T1000 (cell line): ENCODE data around the gene DNMT3L.
"Not testable (repeated sequence)": the region's sequence is repeated elsewhere in the genome, so short reads cannot be mapped to it uniquely, and the experiment has no call there.

Experiments used
- DNase-seq: peaks from one replicate; lab custom pipeline; 2025; ENCODE audit warnings: mixed read lengths; lab: John Stamatoyannopoulos, UW

DNMT3L gene

GRCh38 chr21:44295163-44295573 lies 33.5 kb upstream of the DNMT3L start:
- DNase-seq: no peak

DNA sequence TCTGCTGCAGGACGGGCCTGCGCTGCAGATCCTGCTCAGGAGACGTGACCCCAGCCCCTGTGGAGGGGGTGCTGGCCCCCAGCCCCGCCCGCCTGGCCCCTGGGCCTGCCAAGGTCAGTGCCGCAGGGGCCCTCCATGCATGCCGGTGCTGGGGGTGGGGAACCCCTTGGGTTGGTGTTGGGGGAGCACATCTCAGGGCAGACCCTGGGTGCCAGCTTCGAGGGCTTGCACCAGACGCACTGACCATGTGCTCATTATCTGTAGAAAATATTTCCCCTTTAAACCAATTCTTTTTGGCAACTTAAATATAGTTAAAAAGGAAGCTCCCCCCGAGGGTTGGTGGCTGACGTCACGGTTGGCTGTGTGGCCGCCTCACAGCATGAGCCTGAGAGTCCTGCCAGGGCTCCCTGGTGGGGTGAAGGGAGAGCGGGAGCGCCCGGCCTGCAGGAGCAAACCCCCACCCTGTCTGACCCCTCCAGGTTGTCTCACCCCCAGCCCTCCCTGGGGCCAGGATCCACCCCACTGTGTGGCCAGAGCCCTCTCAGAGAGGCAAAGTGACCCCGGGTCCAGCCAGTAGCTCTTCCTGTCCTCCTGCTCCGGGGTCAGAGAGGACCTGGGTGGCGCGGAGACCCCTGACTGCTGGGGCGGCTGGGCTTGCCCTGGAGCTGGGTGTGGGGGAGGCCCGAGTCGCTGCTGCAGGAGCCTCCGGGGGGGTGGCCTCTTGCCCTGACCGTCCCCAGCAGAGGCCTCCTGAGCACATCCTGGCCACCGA lies 32.9 kb upstream of the DNMT3L start:
- DNase-seq: no peak

GRCh38 chr21:44293551-44294231 lies 32.0 kb upstream of the DNMT3L start:
- DNase-seq: no peak

GRCh38 chr21:44292812-44293195 lies 31.1 kb upstream of the DNMT3L start:
- no peak for DNase-seq

GRCh38 chr21:44291936-44292811 lies 30.5 kb upstream of the DNMT3L start:
- DNase-seq: no peak

DNA sequence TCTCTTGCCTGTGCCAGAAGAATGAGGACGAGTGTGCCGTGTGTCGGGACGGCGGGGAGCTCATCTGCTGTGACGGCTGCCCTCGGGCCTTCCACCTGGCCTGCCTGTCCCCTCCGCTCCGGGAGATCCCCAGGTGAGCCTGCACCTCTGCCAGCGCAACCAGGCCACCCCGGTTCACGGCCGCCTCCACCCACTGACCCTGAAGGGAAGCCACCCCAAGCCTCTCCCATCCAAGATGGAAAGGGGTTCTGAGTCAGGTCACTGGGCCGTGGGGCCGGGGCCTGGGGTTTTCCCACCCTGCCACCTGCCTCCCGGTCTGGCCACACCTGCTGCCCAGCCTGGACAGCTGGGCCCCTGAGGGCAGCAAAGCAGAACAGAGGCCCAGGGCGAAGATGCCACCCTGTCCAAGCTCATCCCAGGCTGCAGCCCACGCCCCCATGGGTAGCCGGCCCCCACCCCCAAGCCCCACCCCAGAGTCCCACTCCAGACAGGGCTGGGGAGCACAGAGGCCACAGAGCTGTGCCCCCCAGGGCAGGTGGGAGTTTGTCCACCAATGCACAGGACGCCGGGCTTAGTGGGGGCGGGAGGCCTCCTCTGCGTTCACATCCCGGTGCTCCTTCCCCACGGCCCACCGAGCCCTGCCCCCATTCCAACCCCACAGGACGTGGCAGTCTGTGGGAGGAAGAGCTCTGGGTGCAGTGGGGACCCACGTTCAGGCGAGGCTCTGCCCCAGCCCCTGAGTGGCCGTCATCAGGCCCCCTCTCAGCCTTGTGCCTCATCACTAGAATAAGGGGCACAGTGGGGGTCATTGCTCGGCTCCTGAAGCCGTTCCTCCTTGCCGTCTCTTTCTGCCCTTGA lies 29.6 kb upstream of the DNMT3L start:
- no peak for DNase-seq

DNA sequence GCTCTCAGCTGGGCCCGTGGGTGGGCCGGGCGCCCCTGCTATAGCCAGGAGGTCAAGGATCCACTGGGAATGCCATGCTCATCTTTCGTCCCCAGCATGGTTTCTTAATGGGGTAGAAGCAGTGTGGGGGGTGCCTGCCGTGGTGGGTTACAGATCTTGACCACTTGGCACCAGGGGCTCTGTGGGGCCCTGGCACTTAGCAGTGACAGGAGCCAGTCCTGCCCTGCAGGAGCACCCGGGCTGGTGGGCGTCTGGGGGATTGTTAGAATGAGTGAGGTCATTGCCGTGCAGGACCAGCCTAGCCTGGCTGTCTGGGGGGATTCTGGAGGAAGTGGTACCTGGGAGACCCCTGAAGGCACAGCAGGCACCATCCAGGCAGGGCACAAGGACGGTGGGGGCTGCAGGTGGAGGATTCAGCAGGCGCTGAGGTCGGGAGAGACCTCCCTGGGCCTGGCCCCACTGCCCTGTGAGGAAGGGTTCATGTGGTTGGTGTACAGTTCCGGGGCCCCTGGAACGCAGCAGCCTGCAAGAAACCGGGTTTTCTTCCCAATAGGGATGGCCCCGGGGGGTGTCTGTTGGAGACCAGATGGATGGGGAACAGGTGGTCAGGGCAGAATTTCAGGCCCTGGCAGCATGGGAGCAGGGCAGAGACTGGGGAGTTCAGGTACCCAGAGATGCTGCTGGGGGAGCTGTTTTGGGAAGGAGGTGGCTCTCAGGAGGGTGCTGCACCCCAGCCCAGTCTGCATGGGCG lies 28.8 kb upstream of the DNMT3L start:
- no peak for DNase-seq

GRCh38 chr21:44289381-44290010 lies 27.8 kb upstream of the DNMT3L start:
- no peak for DNase-seq

DNA sequence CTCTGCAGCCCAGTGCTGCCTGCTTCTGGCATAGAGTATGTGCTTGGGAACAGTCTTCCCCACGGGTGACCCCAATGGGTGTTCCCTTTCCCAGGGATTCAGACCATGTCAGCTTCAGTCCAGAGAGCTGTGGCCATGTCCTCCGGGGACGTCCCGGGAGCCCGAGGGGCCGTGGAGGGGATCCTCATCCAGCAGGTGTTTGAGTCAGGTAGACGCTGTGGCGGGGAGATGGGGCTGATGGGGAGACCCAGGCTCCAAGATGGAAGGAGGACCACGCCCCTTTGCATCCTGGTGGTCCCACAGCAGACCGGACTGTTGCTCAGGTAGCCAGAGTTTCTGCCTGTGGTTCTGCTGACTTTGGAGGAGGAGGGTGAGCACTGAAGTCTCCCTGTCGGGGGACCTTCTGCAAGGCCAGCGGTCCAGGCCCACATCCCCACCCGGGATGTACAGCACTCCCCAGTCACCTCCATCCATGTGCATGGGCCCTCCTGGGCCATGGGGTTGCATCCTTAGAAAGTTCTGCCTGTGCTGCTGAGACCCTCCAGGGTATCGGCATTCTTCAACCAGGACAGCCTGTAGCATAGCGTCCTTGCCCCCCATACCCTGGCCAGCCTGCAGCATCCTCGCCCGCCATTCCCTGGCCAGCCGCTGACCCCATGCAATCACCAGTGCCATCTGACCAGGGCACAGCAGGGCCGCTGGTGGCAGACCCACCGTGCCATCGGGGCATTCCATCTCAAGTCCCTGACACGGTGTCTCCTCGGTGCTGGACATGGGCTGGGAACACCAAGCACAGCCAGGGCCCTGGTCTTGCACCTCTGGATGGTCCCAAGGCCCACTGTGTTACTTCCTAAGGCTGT lies 26.8 kb upstream of the DNMT3L start:
- no peak for DNase-seq

DNA sequence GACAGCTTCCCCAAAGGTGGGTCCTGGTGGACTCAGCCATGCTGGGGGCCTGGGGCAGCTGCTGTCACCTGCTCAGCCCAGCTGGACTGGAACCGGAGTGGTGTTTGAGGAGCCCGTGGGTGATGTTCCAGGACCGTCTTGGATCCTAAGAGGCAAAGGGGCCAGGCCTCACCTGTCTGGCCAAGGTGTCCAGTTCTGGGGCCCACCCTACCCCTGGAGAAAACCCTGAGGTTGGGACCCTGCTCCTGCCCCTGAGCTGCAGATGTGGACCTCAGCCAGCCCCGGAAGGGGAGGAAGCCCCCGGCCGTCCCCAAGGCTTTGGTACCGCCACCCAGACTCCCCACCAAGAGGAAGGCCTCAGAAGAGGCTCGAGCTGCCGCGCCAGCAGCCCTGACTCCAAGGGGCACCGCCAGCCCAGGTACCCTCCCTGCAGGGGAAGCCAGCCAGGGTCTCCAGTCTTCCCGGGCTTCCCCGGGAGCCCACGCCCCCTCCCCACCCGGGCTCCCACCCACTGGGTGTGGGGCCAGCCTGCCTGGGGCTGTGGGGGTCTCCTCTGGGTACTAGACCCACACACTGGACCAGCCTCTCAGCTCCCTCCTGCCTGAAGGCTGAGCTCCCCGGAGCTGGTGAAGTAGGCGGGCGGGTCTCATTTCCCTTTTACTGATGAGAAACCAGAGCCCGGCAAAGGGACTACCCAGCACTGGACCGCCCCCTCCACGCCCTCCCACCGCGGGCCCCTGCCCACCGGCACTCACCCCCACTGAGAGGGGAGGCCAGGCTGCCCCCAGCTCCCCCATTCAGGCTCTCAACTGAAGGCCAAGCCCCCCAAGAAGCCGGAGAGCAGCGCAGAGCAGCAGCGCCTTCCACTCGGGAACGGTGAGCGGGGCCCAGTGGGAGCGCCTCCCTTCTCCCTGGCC lies 25.3 kb upstream of the DNMT3L start:
- DNase-seq: no peak

- DNase-seq: no peak
Measured at GRCh38 chr21:44286086-44286715, 24.5 kb upstream of the DNMT3L start.

GRCh38 chr21:44285138-44285992 lies 23.7 kb upstream of the DNMT3L start, which contains the start of gene AIRE:
AIRE (plus strand) TSS chr21:44285876; CDS start chr21:44286007, 131 bp downstream.
- no peak for DNase-seq

DNA sequence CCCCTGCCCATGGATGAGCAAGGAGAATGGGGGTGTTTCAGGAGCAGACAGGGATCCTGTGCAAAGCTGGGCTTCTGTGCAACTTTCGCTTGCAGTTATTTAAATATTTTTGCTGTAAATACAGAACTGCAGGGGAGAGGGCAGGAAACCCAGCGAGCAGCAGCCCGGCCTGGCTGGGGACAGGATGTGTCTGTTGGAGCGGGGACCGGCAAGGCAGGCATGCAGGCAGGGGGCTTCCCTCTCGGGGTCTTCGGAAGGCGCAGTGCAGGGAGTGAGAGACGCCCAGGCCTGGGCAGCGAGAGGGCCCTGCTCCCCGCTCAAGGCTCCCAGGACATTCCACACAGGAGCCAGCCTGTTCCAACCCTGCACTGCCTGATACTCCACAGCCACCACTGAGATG lies 22.3 kb upstream of the DNMT3L start:
- DNase-seq: no peak

- DNase-seq: not testable (repeated sequence)
Measured at GRCh38 chr21:44283211-44283785, 21.6 kb upstream of the DNMT3L start.

GRCh38 chr21:44282370-44282769 lies 20.7 kb upstream of the DNMT3L start:
- no peak for DNase-seq

DNA sequence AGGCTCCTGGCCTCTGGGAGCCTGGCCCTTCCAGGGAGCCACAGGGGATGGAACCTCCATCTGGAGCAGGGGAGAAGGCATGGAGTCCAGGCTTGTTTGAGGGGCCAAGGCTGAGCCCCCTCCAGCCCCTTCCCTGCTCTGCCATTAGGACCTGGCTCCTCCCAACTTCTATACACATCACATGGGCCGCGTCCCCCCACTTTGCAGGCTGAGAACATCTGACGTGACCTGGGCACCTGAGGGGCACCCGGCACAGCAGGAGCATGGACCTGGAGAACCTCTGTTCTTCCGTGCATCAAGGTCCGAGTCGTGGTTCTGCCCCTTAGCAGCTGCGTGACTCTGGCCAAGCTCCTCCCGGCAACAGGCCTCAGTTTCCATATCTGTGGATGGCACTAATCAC lies 20.1 kb upstream of the DNMT3L start:
- DNase-seq: no peak
